ENCODE measurements around the gene C19orf18.

The C19orf18 gene

DNA sequence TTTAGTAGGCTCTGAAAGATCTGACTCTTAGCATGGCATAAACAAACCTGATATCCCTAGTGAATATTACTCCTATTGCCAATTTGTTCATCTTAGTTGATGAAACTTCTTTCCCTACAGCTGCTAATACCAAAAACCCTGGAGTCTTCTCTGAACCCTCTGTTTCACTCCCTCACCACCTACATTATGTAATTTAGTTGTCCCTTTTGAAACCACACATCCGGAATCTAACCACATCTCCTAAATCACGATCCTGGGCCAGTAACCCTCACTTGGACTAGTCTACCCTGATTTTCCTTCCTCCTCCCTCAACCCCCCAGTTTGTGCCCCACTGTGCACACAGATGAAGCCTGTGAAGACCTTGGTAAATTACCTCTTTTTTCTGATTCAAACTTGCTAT, 28.0 kb downstream of the C19orf18 start:
- H3K27ac ChIP-seq, result no peak overlapping the region
- peaks cover 21% of the 10 kb centered on the region for H3K36me3 ChIP-seq (replicated peaks)
- DNase-seq, result no peak
- in situ Hi-C loops (cut with HindIII; ENCODE audit: low pct_ligation_motif_present, low sequenced_read_pairs), result no loop called here
- TF ChIP-seq, protein P1, sequence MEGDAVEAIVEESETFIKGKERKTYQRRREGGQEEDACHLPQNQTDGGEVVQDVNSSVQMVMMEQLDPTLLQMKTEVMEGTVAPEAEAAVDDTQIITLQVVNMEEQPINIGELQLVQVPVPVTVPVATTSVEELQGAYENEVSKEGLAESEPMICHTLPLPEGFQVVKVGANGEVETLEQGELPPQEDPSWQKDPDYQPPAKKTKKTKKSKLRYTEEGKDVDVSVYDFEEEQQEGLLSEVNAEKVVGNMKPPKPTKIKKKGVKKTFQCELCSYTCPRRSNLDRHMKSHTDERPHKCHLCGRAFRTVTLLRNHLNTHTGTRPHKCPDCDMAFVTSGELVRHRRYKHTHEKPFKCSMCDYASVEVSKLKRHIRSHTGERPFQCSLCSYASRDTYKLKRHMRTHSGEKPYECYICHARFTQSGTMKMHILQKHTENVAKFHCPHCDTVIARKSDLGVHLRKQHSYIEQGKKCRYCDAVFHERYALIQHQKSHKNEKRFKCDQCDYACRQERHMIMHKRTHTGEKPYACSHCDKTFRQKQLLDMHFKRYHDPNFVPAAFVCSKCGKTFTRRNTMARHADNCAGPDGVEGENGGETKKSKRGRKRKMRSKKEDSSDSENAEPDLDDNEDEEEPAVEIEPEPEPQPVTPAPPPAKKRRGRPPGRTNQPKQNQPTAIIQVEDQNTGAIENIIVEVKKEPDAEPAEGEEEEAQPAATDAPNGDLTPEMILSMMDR (IDR thresholded peaks at IDR 0.05; ENCODE audit: low read depth, low read length, missing control alignments), result no peak
- no peaks in the 10 kb centered on the region for H3K27me3 ChIP-seq (replicated peaks)
- H3K4me3 ChIP-seq (ENCODE audit: low read depth, low read length), result peak overlapping the region; percentile 86

GRCh38 chr19:57941593-57941992, 32.7 kb downstream of the C19orf18 start:
- DNase-seq, result no peak
- Histone ChIP-seq H3K36me3 (replicated peaks) (peaks cover 25% of the 10 kb centered on the region), H3K4me3 (ENCODE audit: low read depth, low read length) (no peak overlapping the region), H3K27me3 (replicated peaks) (no peaks in the 10 kb centered on the region), H3K27ac (no peak overlapping the region)
- in situ Hi-C loops (cut with HindIII; ENCODE audit: low pct_ligation_motif_present, low sequenced_read_pairs), result no loop called here
- TF ChIP-seq, protein P1 (IDR thresholded peaks at IDR 0.05; ENCODE audit: low read depth, low read length, missing control alignments), result no peak

- Histone ChIP-seq H3K4me3 (ENCODE audit: low read depth, low read length) (no peak overlapping the region), H3K36me3 (replicated peaks) (no peaks in the 10 kb centered on the region)
Measured at GRCh38 chr19:57935731-57936130, 38.6 kb downstream of the C19orf18 start.

DNA sequence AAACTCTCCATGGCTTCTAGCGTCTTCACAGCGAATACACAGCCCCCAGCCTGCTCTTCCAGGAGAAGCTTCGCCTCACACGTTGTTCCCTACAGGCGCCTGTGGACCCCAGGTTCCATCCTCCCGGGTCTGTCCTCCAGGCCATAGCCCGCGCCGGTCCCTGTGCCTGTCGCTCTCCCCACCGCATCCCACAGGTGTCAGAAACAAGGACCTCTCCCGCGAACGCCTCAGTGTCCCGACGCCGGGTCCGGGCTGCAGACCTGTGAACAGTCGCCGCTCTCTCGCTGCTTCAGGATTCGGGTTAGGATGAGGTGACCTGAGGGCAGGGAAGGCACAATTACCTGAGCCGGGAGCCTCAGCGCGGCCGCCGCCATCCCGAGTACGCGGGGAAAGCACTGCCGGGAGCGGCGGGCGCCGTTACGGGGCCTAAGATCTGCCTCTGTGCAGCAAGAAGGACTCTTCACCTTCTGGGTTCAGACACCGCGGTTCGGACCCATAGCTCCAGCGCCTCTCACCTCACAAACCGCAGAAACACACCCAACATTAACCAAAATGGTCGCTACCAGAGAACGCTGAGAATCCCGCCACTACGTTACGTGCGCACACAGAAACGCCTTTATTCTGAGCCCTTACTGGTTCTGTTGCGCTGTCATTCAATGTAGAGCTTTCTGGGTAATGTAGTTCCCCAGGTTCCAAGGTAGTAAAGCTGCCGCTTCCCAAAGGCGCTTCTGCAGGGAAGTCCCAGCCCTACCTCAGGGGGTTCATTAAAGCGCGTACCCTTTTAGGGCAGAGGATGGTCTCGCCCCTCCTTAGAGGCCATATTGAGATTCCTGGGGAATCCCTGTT, 39.3 kb downstream of the C19orf18 start, which contains the start of gene ZNF418:
Gene ZNF418 (minus strand): TSS at position 583 of the 846 bp plus-strand sequence. CDS start 1,580 bp downstream, outside the sequence.
- in situ Hi-C loops (cut with HindIII; ENCODE audit: low pct_ligation_motif_present, low sequenced_read_pairs), result no loop called here

More at GRCh38 chr19:57935731-57936130, 38.6 kb downstream of the C19orf18 start:
- in situ Hi-C loops (cut with HindIII; ENCODE audit: low pct_ligation_motif_present, low sequenced_read_pairs), result no loop called here
- no peak for DNase-seq
- Histone ChIP-seq H3K27me3 (replicated peaks) (no peaks in the 10 kb centered on the region), H3K27ac (no peak overlapping the region)
- TF ChIP-seq, protein P1 (IDR thresholded peaks at IDR 0.05; ENCODE audit: low read depth, low read length, missing control alignments), result no peak

DNA sequence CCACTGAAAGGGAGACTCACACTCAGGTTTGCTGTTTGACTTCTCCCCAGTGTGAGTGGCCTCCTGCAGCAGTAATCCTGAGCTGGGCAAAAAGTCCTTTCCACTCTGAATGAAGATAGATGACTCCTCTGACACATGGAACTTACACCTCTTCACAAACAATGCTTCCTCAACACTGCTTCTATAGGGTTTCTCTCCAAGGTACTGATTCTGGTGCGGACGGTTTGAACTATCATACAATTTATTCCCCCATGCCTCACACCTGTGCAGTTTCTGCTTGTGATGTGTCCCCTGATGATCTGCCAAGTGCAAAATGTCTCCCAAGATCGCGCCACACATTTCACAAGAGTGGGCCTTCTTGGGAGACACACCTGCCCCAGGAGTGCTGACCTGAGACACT, 46.7 kb downstream of the C19orf18 start:
- DNase-seq, result no peak
- TF ChIP-seq, protein P1 (IDR thresholded peaks at IDR 0.05; ENCODE audit: low read depth, low read length, missing control alignments), result no peak
- no peak overlapping the region for H3K4me3 ChIP-seq (ENCODE audit: low read depth, low read length)
- peaks cover 31% of the 10 kb centered on the region for H3K36me3 ChIP-seq (replicated peaks)
- no peaks in the 10 kb centered on the region for H3K27me3 ChIP-seq (replicated peaks)
- no peak overlapping the region for H3K27ac ChIP-seq
- in situ Hi-C loops (cut with HindIII; ENCODE audit: low pct_ligation_motif_present, low sequenced_read_pairs), result no loop called here

More for the DNA sequence above, 39.3 kb downstream of the C19orf18 start, which contains the start of gene ZNF418:
- peaks cover 2% of the 10 kb centered on the region for H3K36me3 ChIP-seq (replicated peaks)
- H3K4me3 ChIP-seq (ENCODE audit: low read depth, low read length), result peak within 1 kb of the TSS; percentile 80
- H3K27me3 ChIP-seq (replicated peaks), result no peaks in the 10 kb centered on the region
- no peak within 1 kb of the TSS for H3K27ac ChIP-seq
- DNase-seq, result peak; percentile 88
- TF ChIP-seq, protein P1 (IDR thresholded peaks at IDR 0.05; ENCODE audit: low read depth, low read length, missing control alignments), result no peak

Measured in brain microvascular endothelial cell (primary cell).